ENCODE results near the gene PRXL2B.

PRXL2B gene

GRCh38 chr1:2587071-2587859, 688 bp downstream of the PRXL2B start:
- TF ChIP-seq, protein P1, sequence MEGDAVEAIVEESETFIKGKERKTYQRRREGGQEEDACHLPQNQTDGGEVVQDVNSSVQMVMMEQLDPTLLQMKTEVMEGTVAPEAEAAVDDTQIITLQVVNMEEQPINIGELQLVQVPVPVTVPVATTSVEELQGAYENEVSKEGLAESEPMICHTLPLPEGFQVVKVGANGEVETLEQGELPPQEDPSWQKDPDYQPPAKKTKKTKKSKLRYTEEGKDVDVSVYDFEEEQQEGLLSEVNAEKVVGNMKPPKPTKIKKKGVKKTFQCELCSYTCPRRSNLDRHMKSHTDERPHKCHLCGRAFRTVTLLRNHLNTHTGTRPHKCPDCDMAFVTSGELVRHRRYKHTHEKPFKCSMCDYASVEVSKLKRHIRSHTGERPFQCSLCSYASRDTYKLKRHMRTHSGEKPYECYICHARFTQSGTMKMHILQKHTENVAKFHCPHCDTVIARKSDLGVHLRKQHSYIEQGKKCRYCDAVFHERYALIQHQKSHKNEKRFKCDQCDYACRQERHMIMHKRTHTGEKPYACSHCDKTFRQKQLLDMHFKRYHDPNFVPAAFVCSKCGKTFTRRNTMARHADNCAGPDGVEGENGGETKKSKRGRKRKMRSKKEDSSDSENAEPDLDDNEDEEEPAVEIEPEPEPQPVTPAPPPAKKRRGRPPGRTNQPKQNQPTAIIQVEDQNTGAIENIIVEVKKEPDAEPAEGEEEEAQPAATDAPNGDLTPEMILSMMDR (IDR thresholded peaks at IDR 0.05; ENCODE audit: low read depth, low read length) = no peak
- DNase-seq (ENCODE audit: extremely low read depth, low read depth) = no peak

DNA sequence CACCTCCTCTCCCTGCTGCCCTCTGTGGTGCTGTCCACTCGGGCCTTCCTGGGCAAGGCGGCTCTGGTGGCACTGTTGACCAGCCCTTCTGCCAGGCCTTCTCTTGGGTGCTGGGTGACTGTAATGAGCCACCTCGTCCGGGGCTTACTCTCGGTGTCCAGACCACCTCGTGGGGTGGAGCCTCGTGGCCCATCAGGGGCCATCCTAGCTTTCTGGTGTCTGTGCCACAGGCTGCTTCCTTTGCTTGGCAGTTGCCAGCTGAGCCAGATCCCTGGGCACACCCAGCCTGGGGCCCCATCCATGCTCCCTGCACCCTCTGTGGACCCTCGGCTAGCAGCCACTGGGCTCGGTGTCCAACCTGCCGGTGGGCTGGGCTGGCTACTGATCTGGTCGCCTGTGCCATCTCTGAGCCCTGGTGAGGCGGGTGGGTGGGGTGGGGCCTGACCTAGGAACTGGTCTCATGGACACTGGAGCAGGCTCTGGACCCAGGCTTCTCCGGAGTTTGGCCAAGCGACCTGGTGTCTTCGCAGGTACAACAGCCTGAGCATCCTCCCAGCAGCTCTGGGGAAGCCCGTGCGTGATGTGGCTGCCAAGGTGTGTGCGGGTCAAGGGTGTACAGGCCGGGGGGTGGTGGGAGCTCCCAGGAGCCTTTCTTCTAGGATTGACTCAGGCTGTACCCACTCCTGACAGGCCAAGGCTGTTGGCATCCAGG, 1.4 kb downstream of the PRXL2B start:
- TF ChIP-seq, protein P1 (IDR thresholded peaks at IDR 0.05; ENCODE audit: low read depth, low read length) = no peak

GRCh38 chr1:2588661-2589430, 2.3 kb downstream of the PRXL2B start:
- no peak for DNase-seq (ENCODE audit: extremely low read depth, low read depth)
- TF ChIP-seq, protein P1 (IDR thresholded peaks at IDR 0.05; ENCODE audit: low read depth, low read length) = no peak

More for the DNA sequence above, 1.4 kb downstream of the PRXL2B start:
- DNase-seq (ENCODE audit: extremely low read depth, low read depth) = no peak

DNA sequence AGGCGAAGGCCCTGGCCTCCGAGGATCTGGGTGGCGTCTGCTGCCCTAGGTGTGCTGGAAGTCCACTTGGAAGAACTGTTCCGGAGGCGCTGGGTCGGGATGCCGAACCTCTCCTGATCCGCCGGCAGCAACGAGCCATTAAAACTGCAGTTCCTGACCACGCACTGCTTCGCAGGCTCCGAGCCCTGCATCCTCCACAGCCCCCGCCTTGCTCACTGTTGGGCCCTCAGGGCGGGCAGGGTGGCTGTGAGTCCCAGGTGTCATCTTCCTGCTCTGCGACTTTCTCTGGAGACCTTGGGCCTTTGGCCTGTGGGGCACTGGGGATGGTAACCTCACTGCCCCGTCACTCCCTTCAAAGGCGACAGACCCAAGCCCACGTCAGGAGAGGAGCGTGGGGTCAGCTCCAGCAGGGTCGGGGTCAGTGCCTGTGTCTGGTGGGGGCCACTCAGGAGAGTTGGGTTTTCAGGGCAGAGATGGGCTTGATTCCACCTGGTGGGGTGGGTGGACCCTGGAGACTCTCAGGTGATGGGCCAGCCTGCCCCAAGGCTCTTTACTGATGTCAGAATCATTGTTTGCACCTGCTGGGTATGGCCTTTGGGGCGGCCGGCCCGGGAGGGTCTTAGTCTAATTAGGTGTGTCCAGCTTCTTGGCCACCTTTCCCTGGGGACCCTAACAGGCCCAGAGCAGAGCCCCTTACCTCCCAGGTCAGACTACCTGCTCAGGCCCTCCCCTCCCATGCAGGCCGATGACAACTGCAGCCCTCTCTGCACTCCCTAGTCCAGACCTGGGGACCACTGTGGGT, 3.1 kb downstream of the PRXL2B start:
- TF ChIP-seq, protein P1 (IDR thresholded peaks at IDR 0.05; ENCODE audit: low read depth, low read length) = no peak
- no peak for DNase-seq (ENCODE audit: extremely low read depth, low read depth)

GRCh38 chr1:2590233-2591141, 3.9 kb downstream of the PRXL2B start:
- DNase-seq (ENCODE audit: extremely low read depth, low read depth) = no peak
- TF ChIP-seq, protein P1 (IDR thresholded peaks at IDR 0.05; ENCODE audit: low read depth, low read length) = no peak

DNA sequence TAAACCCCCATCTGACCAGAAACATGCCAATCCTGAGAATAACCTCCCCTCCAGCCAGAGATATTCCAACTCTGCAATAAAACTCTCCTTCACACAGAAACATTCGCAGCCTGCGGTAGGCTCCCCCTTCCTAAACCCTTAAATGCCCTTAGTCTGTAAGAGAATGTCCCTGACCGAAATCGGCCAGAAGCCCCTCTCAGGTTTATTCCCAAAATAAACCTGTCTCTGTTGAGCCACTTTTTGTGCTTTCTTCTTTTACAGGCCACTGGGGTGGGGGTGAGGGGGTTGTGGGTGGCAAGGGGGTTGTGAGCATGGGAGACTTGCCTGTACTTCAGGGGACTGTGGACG, 4.6 kb downstream of the PRXL2B start:
- no peak for DNase-seq (ENCODE audit: extremely low read depth, low read depth)
- TF ChIP-seq, protein P1 (IDR thresholded peaks at IDR 0.05; ENCODE audit: low read depth, low read length) = no peak
